ENCODE data around the gene PID1.
"Not testable (repeated sequence)": the region's sequence is repeated elsewhere in the genome, so short reads cannot be mapped to it uniquely, and the experiment has no call there.

PID1 gene

GRCh38 chr2:229104025-229104424 is 167.1 kb downstream of the PID1 start:
- no peak for DNase-seq

GRCh38 chr2:229101314-229101713 is 169.8 kb downstream of the PID1 start:
- DNase-seq, result no peak

GRCh38 chr2:229099231-229099630 is 171.9 kb downstream of the PID1 start:
- DNase-seq, result no peak

GRCh38 chr2:229098801-229099200 is 172.3 kb downstream of the PID1 start:
- peak; percentile 61 for DNase-seq

GRCh38 chr2:229096409-229097066 is 174.5 kb downstream of the PID1 start:
- no peak for DNase-seq

- no peak for DNase-seq
These were observed 175.6 kb downstream of the PID1 start for GRCh38 chr2:229095472-229095871.

- no peak for DNase-seq
These were observed 180.9 kb downstream of the PID1 start for GRCh38 chr2:229090225-229090624.

- DNase-seq, result no peak
These were observed 181.3 kb downstream of the PID1 start for GRCh38 chr2:229089776-229090175.

- DNase-seq, result no peak
These were observed 182.0 kb downstream of the PID1 start for GRCh38 chr2:229088966-229089700.

GRCh38 chr2:229088517-229088913 is 182.6 kb downstream of the PID1 start:
- DNase-seq, result no peak

GRCh38 chr2:229087843-229088516 is 183.1 kb downstream of the PID1 start:
- DNase-seq, result no peak

GRCh38 chr2:229087267-229087666 is 183.8 kb downstream of the PID1 start:
- DNase-seq, result no peak

- DNase-seq, result no peak
These were observed 185.6 kb downstream of the PID1 start for GRCh38 chr2:229085439-229085838.

- no peak for DNase-seq
These were observed 186.6 kb downstream of the PID1 start for GRCh38 chr2:229084447-229084846.

GRCh38 chr2:229083606-229084340 is 187.3 kb downstream of the PID1 start:
- DNase-seq, result no peak

GRCh38 chr2:229081411-229081810 is 189.7 kb downstream of the PID1 start:
- no peak for DNase-seq

- no peak for DNase-seq
These were observed 190.9 kb downstream of the PID1 start for GRCh38 chr2:229080172-229080571.

- not testable (repeated sequence) for DNase-seq
These were observed 194.2 kb downstream of the PID1 start for GRCh38 chr2:229076886-229077285.

GRCh38 chr2:229073935-229074334 is 197.2 kb downstream of the PID1 start:
- DNase-seq, result no peak

GRCh38 chr2:229071292-229071976 is 199.7 kb downstream of the PID1 start:
- peak; percentile 39 for DNase-seq

GRCh38 chr2:229066121-229066715 is 204.9 kb downstream of the PID1 start:
- DNase-seq, result no peak

GRCh38 chr2:229064749-229065148 is 206.3 kb downstream of the PID1 start:
- DNase-seq, result no peak
